ENCODE data around the gene RRAGD. TPM values are rescaled to one million over a fixed set of nuclear protein-coding genes. Genes with fewer than 3 reads are reported as not detected.
A peak's percentile ranks its signal among the peaks of the same experiment; 100 is the strongest.

The RRAGD gene
- total RNA-seq, 1 donor from 2014 or later: 62.9 TPM

DNA sequence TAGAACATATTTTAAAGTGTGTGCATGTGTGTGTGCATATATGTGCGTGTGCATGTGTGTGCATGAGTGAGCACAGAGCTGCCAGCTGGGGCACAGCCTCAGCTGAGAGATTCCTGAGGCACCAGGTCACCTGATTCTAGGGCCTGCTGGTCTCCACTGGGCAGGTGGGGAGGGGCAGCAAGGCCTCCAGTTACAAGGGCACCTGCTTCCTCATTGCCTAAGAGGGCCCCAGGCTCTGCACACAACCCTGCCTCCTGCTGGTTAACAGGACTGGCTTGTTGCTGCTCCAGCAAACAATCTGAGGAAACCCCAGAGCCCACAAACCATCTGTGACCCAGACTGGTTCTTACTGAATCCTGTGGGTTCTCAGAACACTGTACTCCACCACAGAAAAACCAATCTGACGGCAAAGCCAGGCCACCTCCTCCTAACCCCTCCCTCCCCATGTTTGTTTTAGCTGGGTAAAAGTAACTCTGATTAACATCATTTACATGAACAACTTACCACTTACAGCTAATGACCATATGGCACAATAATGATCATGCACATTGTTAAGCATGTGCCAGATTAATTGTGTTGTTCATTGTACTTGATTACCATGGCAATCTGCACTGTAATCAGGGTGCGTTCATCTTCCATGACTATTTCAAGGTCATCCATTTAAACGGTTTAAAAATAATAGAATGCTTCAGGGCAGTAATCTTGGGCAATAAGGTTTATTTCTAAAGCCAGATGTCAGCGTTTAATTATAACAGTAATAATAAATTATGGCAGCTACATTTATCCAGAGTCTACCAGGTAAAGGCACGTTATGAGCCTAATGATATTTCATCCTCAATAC is 36.4 kb downstream of the RRAGD start:
- Histone ChIP-seq H3K9me3 (no peaks in the 10 kb centered on the region), H3K27me3 (ENCODE audit: low read depth) (no peaks in the 10 kb centered on the region), H3K4me1 (peaks cover 18% of the 10 kb centered on the region), H3K4me3 (no peak overlapping the region), H3K36me3 (peaks cover 5% of the 10 kb centered on the region), H3K27ac (no peak overlapping the region)
- peak; percentile 88 for DNase-seq
- intact Hi-C loops (cut with DNase I): no loop called here
- peak; percentile 91 to 94 for ATAC-seq
- TF ChIP-seq, protein P1, sequence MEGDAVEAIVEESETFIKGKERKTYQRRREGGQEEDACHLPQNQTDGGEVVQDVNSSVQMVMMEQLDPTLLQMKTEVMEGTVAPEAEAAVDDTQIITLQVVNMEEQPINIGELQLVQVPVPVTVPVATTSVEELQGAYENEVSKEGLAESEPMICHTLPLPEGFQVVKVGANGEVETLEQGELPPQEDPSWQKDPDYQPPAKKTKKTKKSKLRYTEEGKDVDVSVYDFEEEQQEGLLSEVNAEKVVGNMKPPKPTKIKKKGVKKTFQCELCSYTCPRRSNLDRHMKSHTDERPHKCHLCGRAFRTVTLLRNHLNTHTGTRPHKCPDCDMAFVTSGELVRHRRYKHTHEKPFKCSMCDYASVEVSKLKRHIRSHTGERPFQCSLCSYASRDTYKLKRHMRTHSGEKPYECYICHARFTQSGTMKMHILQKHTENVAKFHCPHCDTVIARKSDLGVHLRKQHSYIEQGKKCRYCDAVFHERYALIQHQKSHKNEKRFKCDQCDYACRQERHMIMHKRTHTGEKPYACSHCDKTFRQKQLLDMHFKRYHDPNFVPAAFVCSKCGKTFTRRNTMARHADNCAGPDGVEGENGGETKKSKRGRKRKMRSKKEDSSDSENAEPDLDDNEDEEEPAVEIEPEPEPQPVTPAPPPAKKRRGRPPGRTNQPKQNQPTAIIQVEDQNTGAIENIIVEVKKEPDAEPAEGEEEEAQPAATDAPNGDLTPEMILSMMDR (IDR thresholded peaks at IDR 0.05): peak; percentile 36

DNA sequence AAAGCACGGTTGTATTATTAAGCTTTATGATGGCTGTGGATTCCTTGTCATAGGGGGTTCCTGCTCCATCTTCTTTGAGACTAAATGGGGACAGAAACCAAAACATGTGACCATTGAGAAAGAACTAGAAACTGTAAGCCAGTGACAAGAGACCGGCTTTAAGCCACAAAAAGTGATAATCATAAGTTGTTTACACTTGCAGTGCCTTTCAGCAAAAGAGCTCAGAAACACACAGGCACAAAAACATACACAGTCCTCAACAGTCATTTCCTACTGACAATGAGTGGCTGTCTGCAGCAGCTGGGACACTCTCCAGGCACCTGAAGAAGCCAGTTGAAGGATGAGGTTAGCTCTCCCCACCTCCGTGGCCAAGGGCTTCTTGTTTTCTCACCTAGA is 39.6 kb downstream of the RRAGD start:
- Histone ChIP-seq H3K4me1 (peaks cover 33% of the 10 kb centered on the region), H3K36me3 (peaks cover 3% of the 10 kb centered on the region), H3K9me3 (no peaks in the 10 kb centered on the region), H3K4me3 (no peak overlapping the region), H3K27ac (no peak overlapping the region), H3K27me3 (ENCODE audit: low read depth) (no peaks in the 10 kb centered on the region)
- DNase-seq (no peak), ATAC-seq (peak in 1 of 2 donors; percentile 41)
- intact Hi-C loops (cut with DNase I): no loop called here
- TF ChIP-seq, protein P1 (IDR thresholded peaks at IDR 0.05): no peak

DNA sequence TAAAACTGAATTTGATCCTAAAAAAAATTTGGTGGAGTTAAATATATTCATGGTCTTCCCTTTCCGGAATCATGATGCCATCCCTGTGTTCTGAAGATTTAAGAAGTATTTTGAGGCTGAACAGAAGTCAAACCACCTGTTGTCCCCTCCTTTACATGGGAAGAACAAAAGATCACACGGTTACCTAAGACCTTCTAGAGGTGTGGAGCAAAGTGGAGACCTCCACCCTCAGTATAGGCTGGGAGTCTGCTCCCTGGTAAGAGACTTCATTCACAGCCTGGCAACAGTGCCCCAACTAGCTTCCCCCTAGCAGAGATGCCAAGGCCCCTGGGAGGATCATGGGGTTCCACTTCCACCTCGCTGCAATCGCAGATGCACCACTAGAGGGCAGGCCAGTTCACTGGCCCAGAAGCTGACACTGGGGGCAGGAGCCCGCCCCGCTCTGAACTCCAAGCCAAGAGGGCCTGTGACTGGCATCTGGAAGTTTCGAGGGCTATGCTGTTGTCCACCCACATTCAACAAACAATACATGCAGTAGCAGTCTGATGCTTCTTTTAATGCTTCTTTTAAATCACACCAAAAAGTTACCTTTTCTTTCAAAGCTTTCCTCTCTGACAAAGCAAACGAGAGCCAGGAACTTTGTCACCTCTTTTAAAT is 40.1 kb downstream of the RRAGD start:
- intact Hi-C loops (cut with DNase I): no loop called here
- Histone ChIP-seq H3K4me3 (no peak overlapping the region), H3K27ac (no peak overlapping the region), H3K4me1 (peaks cover 33% of the 10 kb centered on the region), H3K27me3 (ENCODE audit: low read depth) (no peaks in the 10 kb centered on the region), H3K9me3 (no peaks in the 10 kb centered on the region), H3K36me3 (no peaks in the 10 kb centered on the region)
- DNase-seq: peak; percentile 85
- ATAC-seq: peak; percentile 93 to 95
- TF ChIP-seq, protein P1 (IDR thresholded peaks at IDR 0.05): peak; percentile 95

DNA sequence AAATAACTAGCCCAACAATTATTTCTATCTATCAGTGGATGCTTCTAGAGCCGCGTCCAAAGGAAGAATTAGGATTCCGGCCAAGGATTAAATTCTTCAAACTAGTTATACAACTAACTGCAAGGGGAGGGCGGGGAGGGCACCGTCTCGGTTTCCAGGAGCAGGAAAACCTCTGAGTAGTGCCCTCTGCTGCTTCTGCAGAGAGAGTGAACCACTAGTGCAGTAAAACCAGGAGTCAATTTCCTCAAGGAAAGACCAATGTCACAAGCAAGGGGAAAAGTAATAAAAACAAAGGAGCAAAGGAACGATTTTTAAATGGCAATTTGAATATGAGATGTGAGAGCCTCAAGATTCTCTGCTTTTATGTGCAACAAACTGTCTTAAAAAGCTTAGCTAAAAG is 43.1 kb downstream of the RRAGD start:
- H3K27ac ChIP-seq: no peak overlapping the region
- H3K9me3 ChIP-seq: no peaks in the 10 kb centered on the region
- no peaks in the 10 kb centered on the region for H3K27me3 ChIP-seq (ENCODE audit: low read depth)
- peak; percentile 65 for DNase-seq
- no peaks in the 10 kb centered on the region for H3K36me3 ChIP-seq
- no peak overlapping the region for H3K4me3 ChIP-seq
- ATAC-seq: peak; percentile 66 to 83
- H3K4me1 ChIP-seq: peaks cover 29% of the 10 kb centered on the region
- TF ChIP-seq, protein P1 (IDR thresholded peaks at IDR 0.05): peak; percentile 54
- intact Hi-C loops (cut with DNase I): no loop called here

DNA sequence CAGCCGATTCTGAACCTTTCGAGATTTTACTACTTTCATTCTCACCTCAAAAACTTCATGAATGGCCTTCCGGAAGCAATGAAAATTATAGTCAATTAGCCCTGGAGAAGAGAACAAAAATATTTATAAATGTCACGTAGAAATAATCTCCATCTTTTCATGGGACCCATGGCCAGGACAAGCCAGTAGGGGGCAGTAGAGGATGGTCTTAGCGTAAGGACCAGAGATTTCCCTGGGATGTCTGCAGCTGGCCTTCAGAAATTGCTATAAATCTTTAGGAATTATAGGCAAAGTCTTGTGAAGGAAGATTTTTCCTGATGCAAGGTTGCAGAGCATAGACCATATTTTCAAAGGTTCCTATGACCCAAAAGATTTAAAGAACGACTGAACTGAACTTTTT is 44.0 kb downstream of the RRAGD start:
- DNase-seq (peak; percentile 53), ATAC-seq (peak; percentile 62 to 74)
- no peaks in the 10 kb centered on the region for H3K36me3 ChIP-seq
- TF ChIP-seq, protein P1 (IDR thresholded peaks at IDR 0.05): peak; percentile 75
- intact Hi-C loops (cut with DNase I): no loop called here
- H3K4me1 ChIP-seq: peaks cover 29% of the 10 kb centered on the region
- H3K4me3 ChIP-seq: no peak overlapping the region
- no peaks in the 10 kb centered on the region for H3K27me3 ChIP-seq (ENCODE audit: low read depth)
- no peak overlapping the region for H3K27ac ChIP-seq
- H3K9me3 ChIP-seq: no peaks in the 10 kb centered on the region
